Gastrocnemius medialis (tissue), 4 donors: ENCODE measurements around the gene DOK5. TPM values are rescaled to one million over a fixed set of nuclear protein-coding genes. Genes with fewer than 3 reads are reported as not detected.

Experiments used
- ATAC-seq, 2 donors: fragments of 150-250 bp; one replicate each; pipeline ENCODE4 v1.9.1; 2016
- DNase-seq, 2 donors: peaks; one replicate each; pipeline ENCODE4 v3.0.0-alpha.2; 2019
- H3K27ac ChIP-seq, 4 donors: fragments of 200-600 bp; sonication (generic); 1 replicate in 1 of 4; 2 replicates in 3 of 4; pipeline ENCODE4 v1.5.1; 2016 to 2018; ENCODE audit warnings: mild to moderate bottlenecking in 2 of 4, moderate library complexity in 1 of 4
- H3K27me3 ChIP-seq, 3 donors: fragments of 200-600 bp; sonication (generic) in 2 of 3; 1 replicate in 1 of 3; 2 replicates in 2 of 3; pipeline versions ENCODE4 v1.5.1 to v1.6.0; 2016 to 2019; ENCODE audit warnings: mild to moderate bottlenecking in 1 of 3, moderate library complexity in 1 of 3
- H3K36me3 ChIP-seq, 2 donors: fragments of 200-600 bp; sonication (generic) in 1 of 2; one replicate each; pipeline ENCODE4 v1.5.1; 2017 to 2018
- H3K4me1 ChIP-seq, 2 donors: fragments of 200-600 bp; sonication (generic) in 1 of 2; one replicate each; pipeline ENCODE4 v1.5.1; 2016 to 2017; ENCODE audit warnings: mild to moderate bottlenecking in 2 of 2
- H3K4me3 ChIP-seq, 4 donors: fragments of 200-600 bp; sonication (generic) in 3 of 4; 1 replicate in 1 of 4; 2 replicates in 3 of 4; pipeline ENCODE4 v1.5.1; 2016 to 2019; ENCODE audit warnings: mild to moderate bottlenecking in 2 of 4
- H3K9me3 ChIP-seq, 3 donors: fragments of 200-600 bp; sonication (generic) in 2 of 3; 1 replicate in 1 of 3; 2 replicates in 2 of 3; pipeline ENCODE4 v1.5.1; 2016 to 2019
- POLR2A ChIP-seq, 2 donors: fragments of 450-650 bp; IDR thresholded peaks; one replicate each; pipeline ENCODE4 v1.6.1; 2017; ENCODE audit warnings: antibody characterized with exemption in 2 of 2, mild to moderate bottlenecking in 2 of 2, moderate library complexity in 2 of 2
- in situ Hi-C, 4 donors: fragments of 200-750 bp; cut with MboI; loops; one replicate each; pipeline versions ENCODE4 v1.15.0 to v1.8.0; 2017; ENCODE audit warnings: low sequenced_read_pairs in 4 of 4
- intact Hi-C: fragments of 100-400 bp; cut with DNase I; formaldehyde crosslinking; loops from one replicate; pipeline ENCODE4 v1.15.1; 2023; ENCODE audit warnings: low total_unique reads
- total RNA-seq, 4 donors: library from RNA; depleted of rRNA; stranded (reverse); fragments of >200 nt; gene quantifications; one replicate each; pipeline versions ENCODE4 v1.1.0 to v1.2.3, GENCODE V29; 2016
- TF ChIP-seq, protein P1 (sequence below), 5 experiments: fragments of 450-650 bp in 3 of 5; fragments of 200-600 bp in 2 of 5; sonication (generic) in 2 of 5; IDR thresholded peaks in 4 of 5; conservative IDR thresholded peaks in 1 of 5; 1 replicate in 4 of 5; 2 replicates in 1 of 5; pipeline ENCODE4 v1.5.1; 2016 to 2019; ENCODE audit warnings: antibody characterized with exemption in 5 of 5, mild to moderate bottlenecking in 3 of 5, moderate library complexity in 3 of 5

The DOK5 gene
- total RNA-seq, 4 donors from 2014 or later: 1.2 to 12.7 (median 7.4) TPM

DNA sequence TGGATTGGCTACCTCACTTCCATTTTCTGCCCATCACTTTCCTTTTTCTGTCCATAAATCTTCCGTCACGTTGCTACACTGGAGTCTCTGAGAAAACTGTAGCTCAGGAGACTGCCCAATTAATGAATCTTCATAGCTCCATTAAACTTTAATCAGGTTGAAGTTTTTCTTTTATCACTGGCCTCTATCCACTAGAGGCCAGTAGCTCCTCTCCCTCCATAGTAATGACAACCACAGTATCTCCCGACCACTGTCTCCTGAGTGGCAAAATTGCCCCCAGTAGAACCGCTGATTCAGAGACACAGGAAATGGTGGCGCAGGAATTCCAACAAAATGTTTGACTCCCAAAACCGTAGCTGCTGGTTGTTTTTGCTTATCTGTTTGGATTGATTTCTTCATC is 18.4 kb upstream of the DOK5 start:
- TF ChIP-seq POLR2A (IDR thresholded peaks at IDR 0.05): no peak
- TF ChIP-seq, protein P1, sequence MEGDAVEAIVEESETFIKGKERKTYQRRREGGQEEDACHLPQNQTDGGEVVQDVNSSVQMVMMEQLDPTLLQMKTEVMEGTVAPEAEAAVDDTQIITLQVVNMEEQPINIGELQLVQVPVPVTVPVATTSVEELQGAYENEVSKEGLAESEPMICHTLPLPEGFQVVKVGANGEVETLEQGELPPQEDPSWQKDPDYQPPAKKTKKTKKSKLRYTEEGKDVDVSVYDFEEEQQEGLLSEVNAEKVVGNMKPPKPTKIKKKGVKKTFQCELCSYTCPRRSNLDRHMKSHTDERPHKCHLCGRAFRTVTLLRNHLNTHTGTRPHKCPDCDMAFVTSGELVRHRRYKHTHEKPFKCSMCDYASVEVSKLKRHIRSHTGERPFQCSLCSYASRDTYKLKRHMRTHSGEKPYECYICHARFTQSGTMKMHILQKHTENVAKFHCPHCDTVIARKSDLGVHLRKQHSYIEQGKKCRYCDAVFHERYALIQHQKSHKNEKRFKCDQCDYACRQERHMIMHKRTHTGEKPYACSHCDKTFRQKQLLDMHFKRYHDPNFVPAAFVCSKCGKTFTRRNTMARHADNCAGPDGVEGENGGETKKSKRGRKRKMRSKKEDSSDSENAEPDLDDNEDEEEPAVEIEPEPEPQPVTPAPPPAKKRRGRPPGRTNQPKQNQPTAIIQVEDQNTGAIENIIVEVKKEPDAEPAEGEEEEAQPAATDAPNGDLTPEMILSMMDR (IDR thresholded peaks at IDR 0.05 in 4 of 5, conservative IDR thresholded peaks at IDR 0.05 in 1 of 5): peak in 1 of 5 experiments; percentile 28
- no peaks in the 10 kb centered on the region for H3K36me3 ChIP-seq
- in situ Hi-C loops (loop anchor here in 2 of 4 donors (25.0 kb wide), 1 partner anchor 180 kb away; no protein-coding TSS in a partner anchor), intact Hi-C loops (no loop called here)
- no peaks in the 10 kb centered on the region for H3K27me3 ChIP-seq
- H3K4me3 ChIP-seq: no peak overlapping the region
- peak in 1 of 2 donors; percentile 49 for ATAC-seq
- DNase-seq: no peak
- no peaks in the 10 kb centered on the region for H3K9me3 ChIP-seq
- H3K27ac ChIP-seq: no peak overlapping the region
- H3K4me1 ChIP-seq: peaks cover 0 to 7% of the 10 kb centered on the region in 2 donors

DNA sequence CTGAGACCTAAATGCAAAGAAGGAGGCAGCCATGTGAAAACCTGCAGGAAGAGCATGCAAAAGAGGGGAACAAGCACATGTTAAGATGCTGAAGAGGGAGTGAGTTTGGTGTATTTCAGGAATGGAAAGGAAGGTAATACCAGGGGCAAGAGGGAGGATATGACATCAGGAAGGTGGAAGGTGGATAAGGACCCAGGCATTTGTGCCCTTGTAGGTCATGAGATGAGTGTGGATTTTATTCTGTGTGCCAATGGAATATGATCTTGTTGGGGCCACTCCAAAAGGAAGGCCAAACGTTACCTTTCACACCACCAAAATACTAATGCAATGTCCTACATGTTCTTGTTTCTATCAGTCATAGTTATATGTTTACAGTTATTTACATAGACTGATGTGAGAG is 17.2 kb upstream of the DOK5 start:
- Histone ChIP-seq H3K27ac (no peak overlapping the region), H3K36me3 (no peaks in the 10 kb centered on the region), H3K4me1 (peaks cover 0 to 7% of the 10 kb centered on the region in 2 donors), H3K27me3 (no peaks in the 10 kb centered on the region), H3K4me3 (no peak overlapping the region), H3K9me3 (no peaks in the 10 kb centered on the region)
- in situ Hi-C loops (loop anchor here in 2 of 4 donors (25.0 kb wide), 1 partner anchor 179 kb away; no protein-coding TSS in a partner anchor), intact Hi-C loops (no loop called here)
- DNase-seq (no peak), ATAC-seq (peak; percentile 56 to 66)
- TF ChIP-seq POLR2A (IDR thresholded peaks at IDR 0.05): no peak
- TF ChIP-seq, protein P1 (IDR thresholded peaks at IDR 0.05 in 4 of 5, conservative IDR thresholded peaks at IDR 0.05 in 1 of 5): no peak

DNA sequence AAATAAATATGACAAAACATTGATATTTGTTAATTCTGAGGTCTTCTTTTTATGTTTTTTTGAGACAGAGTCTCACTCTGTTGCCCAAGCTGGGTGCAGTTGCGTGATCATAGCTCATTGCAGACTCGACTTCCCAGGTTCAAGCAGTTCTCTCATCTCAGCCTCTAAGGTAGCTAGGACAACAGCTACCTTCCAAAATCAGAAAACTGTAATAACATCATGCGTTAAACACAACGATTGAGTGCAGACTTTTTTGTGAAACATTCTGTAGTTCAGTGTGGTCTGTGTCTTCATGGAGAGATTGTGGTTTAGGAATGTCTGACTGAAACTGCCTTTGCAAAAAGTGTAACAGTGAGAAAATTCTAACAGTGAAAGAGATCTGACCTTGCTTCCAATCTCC is 16.1 kb upstream of the DOK5 start:
- Histone ChIP-seq H3K4me1 (peaks cover 0 to 7% of the 10 kb centered on the region in 2 donors), H3K36me3 (no peaks in the 10 kb centered on the region), H3K4me3 (no peak overlapping the region), H3K27me3 (no peaks in the 10 kb centered on the region), H3K9me3 (no peaks in the 10 kb centered on the region), H3K27ac (no peak overlapping the region)
- intact Hi-C loops (no loop called here), in situ Hi-C loops (loop anchor here in 2 of 4 donors (25.0 kb wide), 1 partner anchor 178 kb away; no protein-coding TSS in a partner anchor)
- TF ChIP-seq, protein P1 (IDR thresholded peaks at IDR 0.05 in 4 of 5, conservative IDR thresholded peaks at IDR 0.05 in 1 of 5): no peak
- TF ChIP-seq POLR2A (IDR thresholded peaks at IDR 0.05): no peak
- ATAC-seq: no peak
- no peak for DNase-seq

DNA sequence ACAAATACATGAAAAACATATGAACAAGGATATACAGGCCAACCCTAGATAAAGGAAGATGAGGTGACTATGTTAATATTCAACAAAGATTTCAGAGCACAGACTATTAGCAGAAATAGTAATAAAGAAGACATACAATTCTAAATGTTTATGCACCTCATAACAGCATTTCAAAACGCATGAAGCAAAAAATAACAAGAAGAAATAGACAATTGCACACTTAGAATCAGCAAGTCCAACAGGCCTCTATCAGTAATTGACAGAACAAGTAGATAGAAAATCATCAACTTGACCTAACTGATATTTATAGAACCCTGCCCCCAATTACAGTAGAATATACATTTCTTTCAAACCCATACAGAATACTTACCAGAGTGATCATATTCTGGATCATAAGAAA is 11.4 kb upstream of the DOK5 start:
- Histone ChIP-seq H3K27ac (no peak overlapping the region), H3K27me3 (no peaks in the 10 kb centered on the region), H3K9me3 (no peaks in the 10 kb centered on the region), H3K4me3 (no peak overlapping the region), H3K4me1 (no peaks in the 10 kb centered on the region), H3K36me3 (no peaks in the 10 kb centered on the region)
- DNase-seq: no peak
- ATAC-seq: no peak
- in situ Hi-C loops: loop anchor here in 2 of 4 donors (25.0 kb wide), 1 partner anchor 173 kb away; no protein-coding TSS in a partner anchor
- no peak for TF ChIP-seq POLR2A (IDR thresholded peaks at IDR 0.05)
- TF ChIP-seq, protein P1 (IDR thresholded peaks at IDR 0.05 in 4 of 5, conservative IDR thresholded peaks at IDR 0.05 in 1 of 5): no peak
- intact Hi-C loops: no loop called here

DNA sequence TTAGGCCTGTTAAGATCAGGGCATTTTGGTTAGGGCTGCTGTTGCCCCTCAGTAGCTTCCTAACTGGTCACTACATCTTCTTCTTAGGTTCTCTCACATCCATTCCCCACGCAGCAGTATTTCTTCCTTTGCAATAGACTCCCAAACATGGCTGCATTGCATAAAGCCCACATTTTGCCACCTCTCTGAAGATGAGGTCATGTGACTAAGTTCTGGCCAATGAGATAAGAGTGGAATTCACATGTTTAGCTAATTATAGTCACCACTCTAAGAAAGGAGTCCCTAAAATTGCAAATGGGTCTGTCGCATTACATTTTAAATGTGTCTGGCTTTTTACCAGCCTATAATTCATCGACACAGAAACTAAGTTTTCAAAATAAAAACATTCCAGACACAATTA is 9.3 kb upstream of the DOK5 start:
- Histone ChIP-seq H3K27me3 (no peaks in the 10 kb centered on the region), H3K4me3 (no peak overlapping the region), H3K36me3 (no peaks in the 10 kb centered on the region), H3K27ac (no peak overlapping the region), H3K9me3 (no peaks in the 10 kb centered on the region), H3K4me1 (peaks cover 3 to 8% of the 10 kb centered on the region in 2 donors)
- DNase-seq (no peak), ATAC-seq (no peak)
- intact Hi-C loops (no loop called here), in situ Hi-C loops (loop anchor here in 2 of 4 donors (25.0 kb wide), 1 partner anchor 171 kb away; no protein-coding TSS in a partner anchor)
- TF ChIP-seq POLR2A (IDR thresholded peaks at IDR 0.05): no peak
- TF ChIP-seq, protein P1 (IDR thresholded peaks at IDR 0.05 in 4 of 5, conservative IDR thresholded peaks at IDR 0.05 in 1 of 5): no peak
